HG03196 (cell line): Measurements from ENCODE around the gene CNN2.

ENCODE experiments used
- ATAC-seq: cut with Tn5 transposase; IDR thresholded peaks from one replicate; pipeline ENCODE4 v1.9.1; 2021; ENCODE audit not compliant: unreplicated experiment

CNN2 gene

GRCh38 chr19:1080360-1081161 is 54.2 kb downstream of the CNN2 start:
- ATAC-seq: no peak

GRCh38 chr19:1081301-1082164 is 55.1 kb downstream of the CNN2 start:
- no peak for ATAC-seq

- no peak for ATAC-seq
Observed at GRCh38 chr19:1082165-1082927, 55.9 kb downstream of the CNN2 start.

DNA sequence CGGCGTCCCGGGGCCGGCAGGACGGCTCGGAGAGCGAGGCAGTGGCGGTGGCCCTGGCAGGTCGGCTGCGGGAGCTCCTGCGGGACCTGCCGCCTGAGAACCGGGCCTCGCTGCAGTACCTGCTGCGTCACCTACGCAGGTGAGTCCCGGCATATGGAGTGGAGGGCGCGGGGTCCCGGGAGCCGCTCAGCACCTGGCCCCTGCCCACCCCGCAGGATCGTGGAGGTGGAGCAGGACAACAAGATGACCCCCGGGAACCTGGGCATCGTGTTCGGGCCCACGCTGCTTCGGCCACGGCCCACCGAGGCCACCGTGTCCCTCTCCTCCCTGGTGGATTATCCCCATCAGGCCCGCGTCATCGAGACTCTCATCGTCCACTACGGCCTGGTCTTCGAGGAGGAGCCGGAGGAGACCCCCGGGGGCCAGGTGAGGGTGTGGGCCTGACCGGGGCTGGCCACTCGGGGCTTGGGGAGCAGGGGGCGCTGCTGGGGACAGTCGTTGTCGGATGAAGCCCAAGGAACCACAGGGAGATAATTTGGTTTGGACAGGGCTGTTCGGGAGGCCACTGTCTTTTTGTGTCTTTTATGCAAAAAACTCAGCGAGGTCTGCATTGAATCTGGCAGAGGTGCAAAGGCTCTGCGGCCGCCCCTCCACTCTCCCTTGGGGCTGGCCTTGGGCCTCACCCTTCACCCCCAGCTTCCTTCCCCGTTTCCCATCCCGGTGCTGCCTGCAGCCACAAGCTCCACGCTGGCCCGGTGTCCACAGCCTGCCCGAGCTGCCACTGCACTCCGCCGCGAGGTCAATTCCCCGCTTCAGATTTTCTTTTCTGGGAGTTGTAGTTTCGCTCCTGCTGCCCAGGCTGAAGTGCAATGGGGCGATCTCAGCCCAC is 56.8 kb downstream of the CNN2 start:
- ATAC-seq: no peak

GRCh38 chr19:1084024-1084868 is 57.8 kb downstream of the CNN2 start:
- ATAC-seq: no peak

DNA sequence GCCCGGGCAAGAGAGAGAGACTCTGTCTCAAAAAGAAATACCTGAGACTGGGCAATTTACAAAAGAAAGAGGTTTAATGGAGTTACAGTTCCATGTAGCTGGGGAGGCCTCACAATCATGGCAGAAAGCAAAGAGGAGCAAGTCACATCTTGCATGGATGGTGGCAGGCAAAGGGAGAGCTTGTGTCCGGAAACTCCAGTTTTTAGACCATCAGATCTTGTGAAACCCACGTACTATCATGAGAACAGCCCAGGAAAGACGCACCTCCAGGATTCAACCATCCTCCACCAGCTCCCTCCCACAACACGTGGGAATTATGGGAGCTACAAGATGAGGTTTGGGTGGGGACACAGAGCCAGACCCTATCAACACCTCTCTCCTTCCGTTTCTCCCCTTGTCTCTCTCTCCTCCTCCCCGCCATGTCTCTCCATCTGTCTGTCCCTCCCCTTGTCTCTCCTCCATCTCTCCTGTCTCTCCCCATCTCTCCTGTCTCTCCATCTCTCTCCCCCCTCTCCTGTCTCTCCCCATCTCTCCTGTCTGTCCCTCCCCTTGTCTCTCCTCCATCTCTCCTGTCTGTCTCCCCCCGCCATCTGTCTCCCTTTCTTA is 58.7 kb downstream of the CNN2 start:
- ATAC-seq: no peak

DNA sequence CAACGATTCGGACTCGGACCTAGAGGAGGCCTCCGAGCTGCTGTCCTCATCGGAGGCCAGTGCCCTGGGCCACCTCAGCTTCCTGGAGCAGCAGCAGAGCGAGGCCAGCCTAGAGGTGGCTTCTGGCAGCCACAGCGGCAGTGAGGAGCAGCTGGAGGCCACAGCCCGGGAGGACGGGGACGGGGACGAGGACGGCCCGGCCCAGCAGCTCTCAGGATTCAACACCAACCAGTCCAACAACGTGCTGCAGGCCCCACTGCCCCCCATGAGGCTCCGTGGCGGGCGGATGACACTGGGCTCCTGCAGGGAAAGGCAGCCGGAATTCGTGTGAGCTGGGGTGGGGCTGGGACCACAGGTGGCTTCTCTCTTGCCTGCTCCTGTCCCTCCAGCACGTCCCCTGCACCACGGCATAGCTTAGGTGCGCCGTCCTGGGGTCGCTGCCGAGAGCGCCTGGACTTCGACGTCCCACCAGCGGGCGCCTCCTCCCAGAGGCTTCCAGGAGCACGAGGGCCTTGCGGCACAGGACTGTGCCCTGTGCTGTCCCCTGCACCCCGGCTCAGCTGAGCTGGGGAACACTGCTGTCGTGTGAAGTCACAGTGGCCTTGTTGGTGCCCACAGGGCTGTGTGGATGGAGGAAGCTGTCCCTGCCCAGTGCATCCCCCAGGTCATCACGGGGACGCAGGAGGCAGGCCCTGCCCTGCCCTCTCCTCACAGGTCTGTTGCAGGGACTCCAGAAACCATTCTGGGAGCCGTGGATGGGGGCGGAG is 59.5 kb downstream of the CNN2 start:
- ATAC-seq: no peak

- no peak for ATAC-seq
Observed at GRCh38 chr19:1086613-1087012, 60.2 kb downstream of the CNN2 start.

- ATAC-seq: no peak
Observed at GRCh38 chr19:1087813-1088415, 61.5 kb downstream of the CNN2 start.

GRCh38 chr19:1088416-1089010 is 62.1 kb downstream of the CNN2 start:
- no peak for ATAC-seq
